Fibroblast of skin of left biceps (primary cell): ENCODE data around the gene TNFAIP8.
"Not testable (repeated sequence)": the region's sequence is repeated elsewhere in the genome, so short reads cannot be mapped to it uniquely, and the experiment has no call there.

ENCODE experiments used
- DNase-seq, 2 experiments: peaks; one replicate each; pipeline ENCODE4 v3.0.0-alpha.2; 2013; ENCODE audit warnings: low read depth in 2 of 2

Gene TNFAIP8

DNA sequence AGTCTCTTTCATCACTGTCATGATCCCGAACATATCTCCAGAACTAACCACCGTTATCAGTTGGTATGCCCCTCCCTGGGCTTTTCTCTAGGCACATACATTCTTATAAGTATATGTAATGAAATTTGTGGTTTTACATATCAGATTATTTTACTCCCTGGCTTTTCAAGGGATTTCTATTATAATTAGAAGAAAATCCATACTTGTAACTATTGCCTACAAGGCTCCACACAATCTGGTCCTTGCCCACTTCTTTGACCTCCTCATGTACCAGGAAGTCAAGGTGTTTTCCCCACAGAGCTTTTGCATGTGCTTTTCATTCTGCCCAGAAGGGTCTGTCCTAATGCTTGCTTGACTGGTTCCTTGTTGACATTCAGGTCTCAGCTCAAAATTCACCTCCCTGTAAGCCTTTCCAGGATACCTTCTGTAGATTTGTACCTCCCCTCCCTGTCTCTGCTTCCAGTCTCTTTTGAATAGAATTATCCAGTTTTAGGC is 62.8 kb downstream of the TNFAIP8 start:
- DNase-seq: no peak

DNA sequence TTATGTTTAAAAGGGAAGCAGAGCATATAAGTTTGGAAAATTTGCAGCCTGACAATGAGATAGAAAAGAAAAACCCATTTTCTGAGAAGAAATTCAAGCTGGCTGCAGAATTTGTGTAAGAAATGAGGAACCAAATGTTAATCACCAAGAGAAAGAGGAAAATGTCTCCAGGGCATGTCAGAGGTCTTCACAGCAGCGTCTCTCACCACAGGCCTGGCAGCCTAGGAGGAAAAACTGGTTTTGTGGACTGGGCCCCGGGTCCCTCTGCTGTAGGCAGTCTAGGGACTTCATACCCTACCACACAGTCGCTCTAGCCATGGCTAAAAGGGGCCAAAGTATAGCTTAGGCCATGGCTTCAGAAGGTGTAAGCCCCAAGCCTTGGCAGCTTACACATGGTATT is 64.3 kb downstream of the TNFAIP8 start:
- DNase-seq: no peak

DNA sequence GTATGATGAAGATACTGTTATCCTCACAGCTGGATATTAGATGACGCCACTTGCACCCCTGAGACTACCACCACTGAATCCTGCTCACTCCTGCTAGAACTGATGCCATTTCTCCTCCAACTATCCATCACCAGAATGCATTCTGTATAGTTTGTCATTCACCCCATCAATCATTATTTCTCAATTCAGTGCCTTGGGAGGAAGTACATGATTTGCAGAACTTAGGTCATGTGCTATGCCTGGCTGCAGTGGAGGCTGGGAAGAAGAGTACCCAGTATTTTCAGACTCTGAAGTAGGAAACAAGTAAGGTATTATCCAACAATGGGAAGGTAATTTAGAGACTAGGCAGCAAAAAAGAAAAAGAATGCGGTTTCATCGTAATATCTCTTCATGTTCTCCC is 70.2 kb downstream of the TNFAIP8 start:
- no peak for DNase-seq

DNA sequence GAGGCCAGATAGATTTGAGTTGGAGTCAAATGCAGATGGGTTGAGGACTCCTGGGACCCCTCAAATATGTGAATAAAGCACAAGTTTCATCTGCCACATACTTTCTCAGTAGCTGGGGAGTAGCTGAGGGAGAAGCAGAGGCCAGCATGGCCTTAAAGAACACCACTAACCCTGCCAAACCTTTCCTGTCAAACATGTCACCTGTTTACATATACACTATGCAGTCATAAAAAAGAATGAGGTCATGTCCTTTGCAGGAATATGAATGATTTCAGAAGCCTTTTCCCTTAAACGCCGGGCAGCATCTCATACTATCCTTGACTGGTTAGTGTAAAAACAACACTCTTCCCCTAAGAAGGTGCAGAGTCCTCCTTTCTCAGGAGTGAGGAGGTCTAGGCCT is 71.2 kb downstream of the TNFAIP8 start:
- DNase-seq: no peak

DNA sequence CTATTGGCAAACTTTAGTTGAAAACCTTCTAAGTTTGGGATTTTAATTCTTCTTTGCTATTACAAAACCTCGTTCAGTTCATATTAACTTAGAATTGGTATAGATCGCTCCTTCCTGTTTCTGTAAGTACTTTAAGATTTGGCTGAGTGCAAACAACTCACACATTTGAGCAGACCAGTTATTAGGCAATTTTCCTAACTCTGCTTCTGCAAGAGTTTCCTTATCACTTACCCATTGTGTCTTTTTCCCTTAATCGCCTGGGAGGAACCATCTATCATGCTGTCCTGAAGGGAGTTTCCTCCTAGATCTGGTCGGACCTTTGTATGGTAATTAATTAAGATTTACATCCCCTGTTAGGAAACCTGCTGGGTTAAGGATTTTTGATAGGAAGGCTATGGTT is 71.8 kb downstream of the TNFAIP8 start:
- not testable (repeated sequence) for DNase-seq

DNA sequence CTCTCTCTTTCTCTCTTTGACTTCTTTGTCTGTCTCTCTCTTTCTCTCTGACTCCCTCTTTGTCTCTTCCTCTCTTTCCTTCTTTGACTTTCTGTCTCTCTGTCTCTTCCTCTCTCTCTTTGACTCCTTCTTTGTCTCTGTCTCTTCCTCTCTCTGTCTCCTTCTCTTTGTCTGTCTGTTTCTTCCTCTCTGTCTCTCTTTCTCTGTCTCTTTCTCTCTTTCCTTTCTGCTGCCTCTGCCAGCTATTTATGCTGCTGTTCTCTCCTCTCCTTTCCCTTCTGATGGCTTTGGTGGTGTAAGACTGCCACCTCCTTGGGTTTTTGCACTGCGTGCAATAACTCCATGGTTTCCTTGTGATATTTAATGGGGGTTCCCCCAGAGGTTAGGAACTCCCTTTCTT is 72.3 kb downstream of the TNFAIP8 start:
- DNase-seq: not testable (repeated sequence)

DNA sequence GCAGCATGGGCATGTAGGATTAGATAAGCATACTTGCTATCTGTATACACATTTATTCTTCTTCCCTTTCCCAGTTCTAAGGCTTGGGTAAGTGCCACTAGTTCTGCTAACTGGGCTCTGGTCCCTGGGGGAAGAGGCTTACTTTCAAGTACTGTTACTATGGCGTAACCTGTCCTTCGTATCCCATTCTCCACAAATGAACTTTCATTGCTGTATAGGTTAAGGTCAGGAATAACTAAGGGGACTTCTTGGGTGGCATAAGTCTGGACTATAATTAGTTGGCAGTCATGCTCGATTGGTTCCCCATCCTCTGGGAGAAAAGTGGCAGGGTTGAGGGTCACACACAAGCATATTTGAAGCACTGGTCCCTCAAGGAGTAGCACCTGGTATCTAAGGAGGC is 72.8 kb downstream of the TNFAIP8 start:
- DNase-seq: not testable (repeated sequence)

DNA sequence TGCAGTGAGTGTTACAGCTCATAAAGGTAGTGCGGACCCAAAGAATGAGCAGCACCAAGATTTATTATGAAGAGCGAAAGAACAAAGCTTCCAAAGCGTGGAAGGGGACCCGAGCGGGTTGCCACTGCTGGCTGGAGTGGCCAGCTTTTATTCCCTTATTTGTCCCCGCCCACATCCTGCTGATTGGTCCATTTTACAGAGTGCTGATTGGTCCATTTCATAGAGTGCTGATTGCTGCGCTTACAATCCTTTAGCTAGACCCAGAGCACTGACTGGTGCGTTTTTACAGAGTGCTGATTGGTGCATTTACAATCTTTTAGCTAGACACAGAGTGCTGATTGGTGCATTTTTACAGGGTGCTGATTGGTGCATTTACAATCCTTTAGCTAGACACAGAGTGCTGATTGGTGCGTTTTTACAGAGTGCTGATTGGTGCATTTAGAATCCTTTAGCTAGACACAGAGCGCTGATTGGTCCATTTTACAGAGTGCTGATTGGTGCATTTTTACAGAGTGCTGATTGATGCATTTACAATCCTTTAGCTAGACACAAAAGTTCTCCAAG is 76.9 kb downstream of the TNFAIP8 start:
- not testable (repeated sequence) for DNase-seq

DNA sequence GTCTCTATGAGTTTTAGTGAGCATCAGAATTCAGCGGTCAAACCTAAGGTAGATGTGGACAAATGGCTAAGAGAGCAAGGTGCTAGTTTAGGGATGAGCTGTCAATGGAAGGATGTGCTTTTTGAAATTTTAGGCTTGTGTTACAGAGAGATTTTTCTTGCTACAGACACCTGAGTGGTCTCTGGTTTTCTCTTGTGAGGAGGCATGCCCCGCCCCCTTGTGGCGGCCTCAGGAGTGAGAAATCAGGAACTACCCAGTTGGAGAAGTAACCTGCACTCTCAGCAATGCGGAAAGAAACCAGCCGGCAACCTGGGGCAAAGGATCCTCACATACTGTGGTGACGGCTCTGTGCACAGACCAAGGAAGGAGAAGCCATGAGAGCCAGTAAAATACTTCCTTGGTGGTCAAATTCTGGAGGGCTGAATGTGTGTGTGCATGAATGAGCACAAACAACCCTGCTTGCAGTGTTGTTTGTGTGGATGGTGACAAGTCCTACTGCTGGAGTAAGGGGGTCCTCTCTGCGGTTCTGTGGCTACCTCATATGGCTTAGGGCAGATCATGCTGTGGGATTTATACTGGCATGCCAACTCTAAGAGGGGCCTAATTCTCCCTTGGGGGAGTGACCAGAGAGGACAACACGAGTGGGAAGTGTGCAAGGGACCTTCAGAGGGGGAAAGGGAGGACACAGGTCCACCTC is 79.8 kb downstream of the TNFAIP8 start:
- DNase-seq: no peak

DNA sequence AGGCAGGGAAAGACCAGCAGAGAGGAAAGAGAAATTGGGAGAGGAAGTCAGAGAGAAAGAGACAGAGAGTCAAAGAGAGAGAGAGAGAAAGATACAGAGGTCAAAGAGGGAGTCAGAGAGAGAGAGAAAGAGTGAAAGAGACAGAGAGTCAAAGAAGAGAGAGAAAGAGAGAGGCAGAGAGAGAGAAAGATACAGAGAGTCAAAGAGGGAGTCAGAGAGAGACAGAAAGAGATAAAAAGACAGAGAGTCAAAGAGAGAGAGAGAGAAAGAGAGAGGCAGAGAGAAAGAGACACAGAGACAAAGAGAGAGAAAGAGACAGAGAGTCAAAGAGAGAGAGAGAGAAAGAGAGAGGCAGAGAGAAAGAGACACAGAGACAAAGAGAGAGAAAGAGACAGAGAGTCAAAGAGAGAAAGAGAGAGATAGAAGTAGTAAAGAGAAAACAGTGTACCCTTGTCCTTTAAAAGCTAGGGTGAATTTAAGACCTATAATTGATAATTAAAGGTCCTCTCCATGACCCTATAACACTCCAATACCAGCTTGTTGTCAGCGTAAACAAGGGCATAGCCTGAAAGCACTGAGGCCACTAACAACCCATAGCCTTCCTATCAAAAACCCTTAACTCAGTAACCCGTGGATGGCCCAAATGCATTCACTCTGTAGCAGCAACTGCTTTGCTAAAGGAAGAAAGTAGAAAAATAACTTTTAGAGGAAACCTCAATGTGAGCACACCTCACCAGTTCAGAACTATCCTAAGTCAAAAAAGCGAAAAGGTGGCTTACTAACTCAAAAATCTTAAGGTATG is 82.2 kb downstream of the TNFAIP8 start:
- DNase-seq: not testable (repeated sequence)

DNA sequence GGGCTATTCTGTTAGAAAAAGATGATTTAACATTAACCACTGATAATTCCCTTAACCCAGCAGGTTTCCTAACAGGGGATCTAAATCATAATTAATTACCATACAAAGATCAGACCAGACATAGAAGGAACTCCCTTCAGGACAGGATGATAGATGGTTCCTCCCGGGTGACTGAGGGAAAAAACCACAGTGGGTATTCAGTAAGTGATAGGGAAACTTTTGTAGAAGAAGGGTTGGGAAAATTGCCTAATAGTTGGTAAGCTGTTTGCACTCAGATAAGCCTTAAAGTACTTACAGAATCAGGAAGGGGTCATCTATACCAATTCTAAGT is 82.7 kb downstream of the TNFAIP8 start:
- DNase-seq: not testable (repeated sequence)

DNA sequence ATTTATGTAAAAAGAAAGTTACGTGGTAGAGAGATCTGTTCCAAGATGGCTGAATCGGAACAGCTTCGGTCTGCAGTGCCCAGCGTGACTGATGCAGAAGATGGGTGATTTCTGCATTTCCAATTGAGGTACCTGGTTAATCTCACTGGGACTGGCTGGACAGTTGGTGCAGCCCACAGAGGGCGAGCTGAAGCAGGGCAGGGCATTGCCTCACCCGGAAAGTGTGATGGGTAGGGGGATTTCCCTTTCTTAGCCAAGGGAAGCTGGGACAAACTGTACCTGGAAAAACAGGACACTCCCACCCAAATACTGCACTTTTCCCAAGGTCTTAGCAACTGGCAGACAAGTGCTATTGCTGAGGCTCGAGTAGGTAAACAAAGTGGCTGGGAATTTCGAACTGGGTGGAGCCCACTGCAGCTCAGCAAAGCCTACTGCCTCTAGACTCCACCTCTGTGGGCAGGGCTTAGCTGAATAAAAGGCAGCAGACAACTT is 83.4 kb downstream of the TNFAIP8 start:
- DNase-seq: no peak

DNA sequence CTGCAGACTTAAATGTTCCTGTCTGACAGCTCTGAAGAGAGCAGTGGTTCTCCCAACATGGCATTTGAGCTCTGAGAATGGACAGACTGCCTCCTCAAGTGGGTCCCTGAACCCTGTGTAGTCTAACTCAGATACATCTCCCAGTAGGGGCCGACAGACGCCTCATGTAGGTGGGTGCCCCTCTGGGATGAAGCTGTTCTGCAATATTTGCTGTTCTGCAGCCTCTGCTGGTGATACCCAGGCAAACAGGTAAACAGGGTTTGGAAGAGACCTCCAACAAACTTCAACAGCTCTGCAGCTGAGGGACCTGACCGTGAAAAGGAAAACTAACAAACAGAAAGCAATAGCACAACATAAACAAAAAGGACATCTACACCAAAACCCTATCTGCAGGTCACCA is 83.8 kb downstream of the TNFAIP8 start:
- DNase-seq: not testable (repeated sequence)

DNA sequence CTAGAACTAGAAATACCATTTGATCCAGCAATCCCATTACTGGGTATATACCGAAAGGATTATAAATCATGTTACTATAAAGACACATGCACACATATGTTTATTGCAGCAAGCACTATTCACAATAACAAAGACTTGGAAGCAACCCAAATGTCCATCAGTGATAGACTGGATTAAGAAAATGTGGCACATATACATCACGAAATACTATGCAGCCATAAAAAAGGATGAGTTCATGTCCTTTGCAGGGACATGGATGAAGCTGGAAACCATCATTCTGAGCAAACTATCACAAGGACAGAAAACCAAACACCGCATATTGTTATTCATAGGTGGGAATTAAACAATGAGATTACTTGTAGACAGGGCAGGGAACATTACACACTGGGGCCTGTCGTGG is 88.8 kb downstream of the TNFAIP8 start:
- not testable (repeated sequence) for DNase-seq

DNA sequence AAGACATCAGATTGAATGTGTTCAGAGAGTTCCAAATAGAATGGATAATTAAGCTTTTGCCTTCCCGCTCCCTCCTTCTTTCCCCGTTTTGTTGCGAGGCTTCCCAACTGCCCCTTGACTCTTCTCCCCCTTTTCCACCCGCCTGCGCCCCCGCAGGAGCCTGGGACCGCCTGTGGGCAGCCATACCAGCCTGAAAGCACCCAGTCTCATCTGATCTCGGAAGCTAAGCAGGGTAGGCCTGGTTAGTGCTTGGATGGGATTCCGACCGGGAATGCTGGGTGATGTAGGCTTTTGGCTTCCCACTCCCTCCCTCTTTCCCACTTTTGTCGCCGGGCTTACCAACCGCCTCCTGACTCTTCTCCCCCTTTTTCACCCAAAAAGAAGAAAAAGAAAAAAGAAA is 89.7 kb downstream of the TNFAIP8 start:
- DNase-seq: no peak
